ENCODE data around the gene ACOT6.
A peak's percentile ranks its signal among the peaks of the same experiment; 100 is the strongest.

ACOT6 gene

DNA sequence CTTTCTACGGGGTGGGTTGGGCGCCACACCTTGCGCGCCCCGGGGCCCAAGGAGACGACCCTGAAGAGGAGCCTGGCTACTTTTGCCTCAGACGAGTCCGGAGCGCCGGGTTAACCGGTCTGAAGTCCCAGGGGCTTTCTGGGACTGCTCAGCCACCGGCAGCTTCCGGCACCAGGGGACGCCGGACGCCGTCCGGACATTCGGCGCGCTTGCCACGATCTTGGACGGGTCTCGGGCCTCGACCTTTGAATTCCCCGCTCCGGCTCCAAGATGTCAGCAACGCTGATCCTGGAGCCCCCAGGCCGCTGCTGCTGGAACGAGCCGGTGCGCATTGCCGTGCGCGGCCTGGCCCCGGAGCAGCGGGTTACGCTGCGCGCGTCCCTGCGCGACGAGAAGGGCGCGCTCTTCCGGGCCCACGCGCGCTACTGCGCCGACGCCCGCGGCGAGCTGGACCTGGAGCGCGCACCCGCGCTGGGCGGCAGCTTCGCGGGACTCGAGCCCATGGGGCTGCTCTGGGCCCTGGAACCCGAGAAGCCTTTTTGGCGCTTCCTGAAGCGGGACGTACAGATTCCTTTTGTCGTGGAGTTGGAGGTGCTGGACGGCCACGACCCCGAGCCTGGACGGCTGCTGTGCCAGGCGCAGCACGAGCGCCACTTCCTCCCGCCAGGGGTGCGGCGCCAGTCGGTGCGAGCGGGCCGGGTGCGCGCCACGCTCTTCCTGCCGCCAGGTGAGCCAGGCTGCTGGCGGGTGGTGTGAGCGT lies 20.4 kb upstream of the ACOT6 start, which contains the start of gene ACOT4:
Gene ACOT4, plus strand, starts transcription at position 184 of the 760 bp plus-strand sequence. Its CDS starts 87 bp downstream, at position 271.
- Histone ChIP-seq H3K4me1 (ENCODE audit: insufficient read depth, poor library complexity, severe bottlenecking) (no peaks in the 10 kb centered on the region), H3K27me3 (ENCODE audit: insufficient read depth, poor library complexity, severe bottlenecking) (no peaks in the 10 kb centered on the region), H3K9me3 (ENCODE audit: severe bottlenecking) (no peaks in the 10 kb centered on the region), H3K36me3 (ENCODE audit: low read depth) (no peaks in the 10 kb centered on the region), H3K27ac (ENCODE audit: poor library complexity, severe bottlenecking) (no peak within 1 kb of the TSS), H3K4me3 (ENCODE audit: severe bottlenecking) (peak within 1 kb of the TSS; percentile 42)
- DNase-seq (ENCODE audit: low spot score) (no peak), ATAC-seq (ENCODE audit: low read depth) (peak; percentile 72)
- TF ChIP-seq, protein P1, sequence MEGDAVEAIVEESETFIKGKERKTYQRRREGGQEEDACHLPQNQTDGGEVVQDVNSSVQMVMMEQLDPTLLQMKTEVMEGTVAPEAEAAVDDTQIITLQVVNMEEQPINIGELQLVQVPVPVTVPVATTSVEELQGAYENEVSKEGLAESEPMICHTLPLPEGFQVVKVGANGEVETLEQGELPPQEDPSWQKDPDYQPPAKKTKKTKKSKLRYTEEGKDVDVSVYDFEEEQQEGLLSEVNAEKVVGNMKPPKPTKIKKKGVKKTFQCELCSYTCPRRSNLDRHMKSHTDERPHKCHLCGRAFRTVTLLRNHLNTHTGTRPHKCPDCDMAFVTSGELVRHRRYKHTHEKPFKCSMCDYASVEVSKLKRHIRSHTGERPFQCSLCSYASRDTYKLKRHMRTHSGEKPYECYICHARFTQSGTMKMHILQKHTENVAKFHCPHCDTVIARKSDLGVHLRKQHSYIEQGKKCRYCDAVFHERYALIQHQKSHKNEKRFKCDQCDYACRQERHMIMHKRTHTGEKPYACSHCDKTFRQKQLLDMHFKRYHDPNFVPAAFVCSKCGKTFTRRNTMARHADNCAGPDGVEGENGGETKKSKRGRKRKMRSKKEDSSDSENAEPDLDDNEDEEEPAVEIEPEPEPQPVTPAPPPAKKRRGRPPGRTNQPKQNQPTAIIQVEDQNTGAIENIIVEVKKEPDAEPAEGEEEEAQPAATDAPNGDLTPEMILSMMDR (IDR thresholded peaks at IDR 0.05; ENCODE audit: poor library complexity, severe bottlenecking) = peak; percentile 24

- Histone ChIP-seq H3K9me3 (ENCODE audit: severe bottlenecking) (no peaks in the 10 kb centered on the region), H3K27me3 (ENCODE audit: insufficient read depth, poor library complexity, severe bottlenecking) (no peaks in the 10 kb centered on the region), H3K4me1 (ENCODE audit: insufficient read depth, poor library complexity, severe bottlenecking) (no peaks in the 10 kb centered on the region), H3K27ac (ENCODE audit: poor library complexity, severe bottlenecking) (no peak overlapping the region), H3K36me3 (ENCODE audit: low read depth) (no peaks in the 10 kb centered on the region), H3K4me3 (ENCODE audit: severe bottlenecking) (no peak overlapping the region)
- ATAC-seq (ENCODE audit: low read depth) = no peak
- DNase-seq (ENCODE audit: low spot score) = no peak
- TF ChIP-seq, protein P1 (IDR thresholded peaks at IDR 0.05; ENCODE audit: poor library complexity, severe bottlenecking) = no peak
Measured at GRCh38 chr14:73594491-73594890, 17.8 kb upstream of the ACOT6 start.

DNA sequence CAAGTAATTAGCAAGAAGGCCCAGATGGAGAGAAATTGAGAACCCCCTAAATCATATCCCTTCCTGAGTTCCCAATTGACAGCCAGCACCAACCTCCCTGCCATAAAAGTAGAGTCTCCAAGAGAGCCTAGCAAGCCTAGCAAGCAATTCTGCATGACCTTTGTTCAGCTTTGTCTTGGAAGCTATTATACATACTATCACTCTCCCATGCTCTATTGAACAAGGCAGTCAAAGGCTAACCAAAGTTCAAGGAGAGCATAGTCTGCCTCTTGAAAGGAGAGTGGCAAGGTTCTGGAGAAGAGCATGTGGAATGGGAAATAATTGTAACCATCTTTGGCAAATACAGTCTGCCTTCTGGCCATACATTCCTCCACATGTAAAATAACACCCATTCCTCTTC lies 12.8 kb upstream of the ACOT6 start:
- ATAC-seq (ENCODE audit: low read depth) (peak; percentile 10; the same call in 1 of the 3 replicates), DNase-seq (ENCODE audit: low spot score) (no peak)
- Histone ChIP-seq H3K36me3 (ENCODE audit: low read depth) (no peaks in the 10 kb centered on the region), H3K4me3 (ENCODE audit: severe bottlenecking) (no peak overlapping the region), H3K27me3 (ENCODE audit: insufficient read depth, poor library complexity, severe bottlenecking) (no peaks in the 10 kb centered on the region), H3K9me3 (ENCODE audit: severe bottlenecking) (no peaks in the 10 kb centered on the region), H3K27ac (ENCODE audit: poor library complexity, severe bottlenecking) (no peak overlapping the region), H3K4me1 (ENCODE audit: insufficient read depth, poor library complexity, severe bottlenecking) (peaks cover 12% of the 10 kb centered on the region)
- TF ChIP-seq, protein P1 (IDR thresholded peaks at IDR 0.05; ENCODE audit: poor library complexity, severe bottlenecking) = no peak

DNA sequence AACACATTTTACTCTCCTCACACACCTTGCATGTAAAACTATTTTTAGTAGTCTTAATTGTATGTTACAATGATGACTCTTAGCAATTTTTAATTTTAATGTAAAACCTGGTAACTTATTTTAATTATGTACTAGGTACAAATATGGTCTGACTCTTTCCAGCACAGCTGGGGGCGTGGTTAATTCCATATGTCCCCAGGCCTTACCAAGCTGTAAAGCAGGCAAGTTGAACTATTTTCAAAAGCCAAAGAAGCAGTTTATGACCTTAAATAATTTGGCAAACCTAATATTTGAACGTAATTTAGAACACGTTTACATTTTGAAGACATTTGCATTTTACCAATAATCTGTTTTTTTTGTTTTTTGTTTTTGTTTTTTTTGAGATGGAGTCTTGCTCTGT lies 9.3 kb upstream of the ACOT6 start:
- no peak for ATAC-seq (ENCODE audit: low read depth)
- TF ChIP-seq, protein P1 (IDR thresholded peaks at IDR 0.05; ENCODE audit: poor library complexity, severe bottlenecking) = no peak

GRCh38 chr14:73606271-73606670 lies 6.0 kb upstream of the ACOT6 start:
- DNase-seq (ENCODE audit: low spot score) (no peak), ATAC-seq (ENCODE audit: low read depth) (no peak)
- H3K9me3 ChIP-seq (ENCODE audit: severe bottlenecking) = no peaks in the 10 kb centered on the region
- TF ChIP-seq, protein P1 (IDR thresholded peaks at IDR 0.05; ENCODE audit: poor library complexity, severe bottlenecking) = no peak
- no peak overlapping the region for H3K27ac ChIP-seq (ENCODE audit: poor library complexity, severe bottlenecking)
- no peaks in the 10 kb centered on the region for H3K27me3 ChIP-seq (ENCODE audit: insufficient read depth, poor library complexity, severe bottlenecking)
- no peaks in the 10 kb centered on the region for H3K36me3 ChIP-seq (ENCODE audit: low read depth)
- no peak overlapping the region for H3K4me3 ChIP-seq (ENCODE audit: severe bottlenecking)
- H3K4me1 ChIP-seq (ENCODE audit: insufficient read depth, poor library complexity, severe bottlenecking) = peaks cover 12% of the 10 kb centered on the region

More for the DNA sequence above, 9.3 kb upstream of the ACOT6 start:
- peaks cover 12% of the 10 kb centered on the region for H3K4me1 ChIP-seq (ENCODE audit: insufficient read depth, poor library complexity, severe bottlenecking)
- H3K9me3 ChIP-seq (ENCODE audit: severe bottlenecking) = no peaks in the 10 kb centered on the region
- no peak for DNase-seq (ENCODE audit: low spot score)
- no peak overlapping the region for H3K4me3 ChIP-seq (ENCODE audit: severe bottlenecking)
- H3K27me3 ChIP-seq (ENCODE audit: insufficient read depth, poor library complexity, severe bottlenecking) = no peaks in the 10 kb centered on the region
- no peaks in the 10 kb centered on the region for H3K36me3 ChIP-seq (ENCODE audit: low read depth)
- H3K27ac ChIP-seq (ENCODE audit: poor library complexity, severe bottlenecking) = peak overlapping the region; percentile 20

Measured in RWPE2 (cell line).